ES-I3 (cell line): ENCODE results near the gene GKN2.

Experiments used
- H3K36me3 ChIP-seq: 2 replicates; pipeline ENCODE4 v1.6.1; 2013; ENCODE audit warnings: mild to moderate bottlenecking, low read length, control low read depth, moderate library complexity; ENCODE audit not compliant: insufficient read depth
- H3K4me1 ChIP-seq: 2 replicates; pipeline ENCODE4 v1.6.1; 2013; ENCODE audit warnings: mild to moderate bottlenecking, control low read depth, low read length; ENCODE audit not compliant: insufficient read depth
- H3K9ac ChIP-seq: 2 replicates; pipeline ENCODE4 v1.6.1; 2013; ENCODE audit warnings: low read depth, mild to moderate bottlenecking, low read length, moderate library complexity
- H3K9me3 ChIP-seq: 2 replicates; pipeline ENCODE4 v1.6.1; 2013; ENCODE audit warnings: mild to moderate bottlenecking, low read length, moderate library complexity; ENCODE audit not compliant: control insufficient read depth, insufficient read depth

GKN2 gene

DNA sequence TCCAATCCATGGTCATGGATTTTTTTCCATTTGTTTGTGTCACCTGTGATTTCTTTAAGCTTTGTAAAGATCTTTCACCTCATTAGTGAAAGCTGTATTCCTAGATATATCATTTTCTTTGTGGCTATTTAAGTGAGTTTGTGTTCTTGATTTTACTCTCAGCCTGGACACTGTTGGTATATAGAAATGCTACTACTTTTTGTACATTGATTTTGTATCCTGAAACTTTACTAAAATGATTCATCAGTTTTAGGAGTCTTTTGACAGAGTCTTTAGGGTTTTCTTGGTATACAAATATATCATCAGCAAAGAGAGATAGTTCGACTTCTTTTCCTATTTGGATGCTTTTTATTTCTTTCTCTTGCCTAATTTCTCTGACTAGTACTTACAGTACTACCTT, 12.3 kb downstream of the GKN2 start:
- Histone ChIP-seq H3K9me3 (no peaks in the 10 kb centered on the region), H3K9ac (no peak overlapping the region), H3K36me3 (no peaks in the 10 kb centered on the region), H3K4me1 (peaks cover 6% of the 10 kb centered on the region; the same call in 1 of the 2 replicates)

DNA sequence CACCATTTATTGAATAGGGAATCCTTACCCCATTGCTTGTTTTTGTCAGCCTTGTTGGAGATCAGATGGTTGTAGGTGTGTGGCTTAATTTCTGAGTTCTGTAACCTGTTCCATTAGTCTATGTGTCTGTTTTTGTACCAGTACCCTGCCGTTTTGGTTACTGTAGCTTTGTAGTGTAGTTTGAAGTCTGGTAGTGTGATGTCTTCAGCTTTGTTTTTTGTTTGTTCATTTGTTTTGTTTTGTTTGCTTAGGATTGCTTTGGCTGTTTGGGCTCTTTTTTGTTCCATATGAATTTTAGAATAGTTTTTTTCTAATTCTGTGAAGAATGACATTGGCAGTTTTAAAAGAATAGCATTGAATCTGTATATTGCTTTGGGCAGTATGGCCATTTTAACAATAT, 12.7 kb downstream of the GKN2 start:
- Histone ChIP-seq H3K36me3 (no peaks in the 10 kb centered on the region), H3K9ac (no peak overlapping the region), H3K4me1 (peaks cover 6% of the 10 kb centered on the region; the same call in 1 of the 2 replicates), H3K9me3 (no peaks in the 10 kb centered on the region)

DNA sequence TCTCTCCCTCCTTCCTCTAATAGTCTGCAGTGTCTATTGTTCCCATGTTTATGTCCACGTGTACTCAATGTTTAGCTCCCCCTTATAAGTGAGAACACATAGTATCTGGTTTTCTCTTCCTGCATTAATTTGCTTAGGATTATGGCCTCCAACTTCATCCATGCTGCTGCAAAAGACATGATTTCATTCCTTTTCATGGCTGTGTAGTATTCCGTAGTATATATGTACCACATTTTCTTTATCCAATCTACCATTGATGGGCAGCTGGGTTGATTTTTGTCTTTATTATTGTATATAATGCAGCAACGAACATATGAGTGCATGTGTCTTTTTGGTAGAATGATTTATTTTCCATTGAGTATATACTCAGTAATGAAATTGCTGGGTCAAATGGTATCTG, 13.8 kb downstream of the GKN2 start:
- no peaks in the 10 kb centered on the region for H3K36me3 ChIP-seq
- peaks cover 6% of the 10 kb centered on the region; the same call in 1 of the 2 replicates for H3K4me1 ChIP-seq
- no peaks in the 10 kb centered on the region for H3K9me3 ChIP-seq
- H3K9ac ChIP-seq = no peak overlapping the region

DNA sequence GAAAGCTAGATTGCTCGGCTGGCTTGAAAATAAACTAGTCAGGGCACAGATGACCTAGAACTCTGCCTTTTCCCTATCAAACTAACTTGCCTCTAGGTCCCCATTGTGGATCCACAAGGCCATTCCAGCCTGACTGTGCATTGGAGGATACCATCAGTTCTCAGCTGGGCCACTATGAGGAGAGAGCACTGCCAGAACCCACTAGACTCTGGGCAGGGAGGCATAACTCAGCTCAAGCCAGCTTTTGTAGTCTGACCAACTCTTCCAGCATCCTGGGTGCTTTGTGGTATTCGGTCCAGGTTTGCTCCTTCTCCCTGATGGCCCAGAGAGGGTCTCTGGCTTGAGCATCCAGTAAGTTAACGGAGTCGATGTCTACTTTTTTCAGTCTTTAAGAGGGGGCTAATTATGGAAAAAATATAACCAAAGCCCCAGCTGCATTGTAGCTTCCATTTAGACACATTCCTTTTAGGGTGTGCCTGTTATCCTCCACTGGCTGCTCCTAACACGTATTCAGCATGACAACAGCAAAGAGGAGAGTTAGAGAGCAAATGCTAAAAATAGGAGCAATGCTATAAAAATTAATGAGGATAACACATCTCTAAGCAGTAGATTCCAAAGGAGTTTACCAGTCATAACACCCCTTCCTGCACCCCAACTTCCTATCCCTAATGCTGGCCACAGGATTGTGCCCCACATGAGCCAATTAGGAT, 15.2 kb downstream of the GKN2 start:
- Histone ChIP-seq H3K9ac (no peak overlapping the region), H3K9me3 (no peaks in the 10 kb centered on the region), H3K36me3 (no peaks in the 10 kb centered on the region), H3K4me1 (peaks cover 6% of the 10 kb centered on the region; the same call in 1 of the 2 replicates)

DNA sequence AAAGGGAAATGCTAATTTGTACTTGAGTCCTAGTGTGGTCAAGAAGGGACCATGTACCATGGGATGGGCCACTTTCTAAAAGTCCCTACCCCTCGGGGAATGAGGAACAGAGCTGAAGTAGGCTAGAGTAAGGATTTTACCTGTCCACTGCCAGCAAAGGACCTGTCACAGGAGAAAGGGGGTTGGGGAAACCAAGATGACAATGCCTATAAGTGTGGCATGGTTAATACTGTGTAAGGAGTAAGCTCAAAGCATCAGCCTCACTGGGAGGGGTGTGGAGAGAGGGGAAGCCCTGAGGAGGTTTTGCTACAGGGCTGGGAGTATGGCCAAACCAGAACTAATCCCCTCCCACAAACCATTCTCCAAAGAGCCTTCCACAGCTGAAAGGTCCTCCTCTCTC, 15.8 kb downstream of the GKN2 start:
- H3K4me1 ChIP-seq = peaks cover 6% of the 10 kb centered on the region; the same call in 1 of the 2 replicates
- no peak overlapping the region for H3K9ac ChIP-seq
- H3K9me3 ChIP-seq = no peaks in the 10 kb centered on the region
- H3K36me3 ChIP-seq = no peaks in the 10 kb centered on the region

DNA sequence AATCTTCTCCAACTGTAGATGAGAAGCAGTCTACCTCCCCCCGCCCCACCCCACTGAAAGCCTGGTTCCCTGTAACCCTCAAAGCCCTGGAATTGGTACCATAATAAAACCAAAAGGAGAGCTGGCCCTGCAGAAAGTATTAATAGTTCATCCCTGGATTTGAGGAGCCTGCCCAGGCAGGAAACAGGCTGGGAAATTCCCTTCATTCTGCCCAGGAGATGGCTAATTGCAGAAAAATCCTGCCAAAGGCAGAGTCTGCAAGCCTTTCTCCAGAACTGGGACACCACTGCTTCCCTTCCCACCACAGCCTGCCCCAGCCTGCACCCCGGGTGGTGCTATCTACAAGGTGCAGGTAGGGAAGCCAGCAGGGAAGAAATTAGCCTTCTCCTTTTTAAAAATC, 16.3 kb downstream of the GKN2 start:
- Histone ChIP-seq H3K9me3 (no peaks in the 10 kb centered on the region), H3K9ac (no peak overlapping the region), H3K36me3 (no peaks in the 10 kb centered on the region)

DNA sequence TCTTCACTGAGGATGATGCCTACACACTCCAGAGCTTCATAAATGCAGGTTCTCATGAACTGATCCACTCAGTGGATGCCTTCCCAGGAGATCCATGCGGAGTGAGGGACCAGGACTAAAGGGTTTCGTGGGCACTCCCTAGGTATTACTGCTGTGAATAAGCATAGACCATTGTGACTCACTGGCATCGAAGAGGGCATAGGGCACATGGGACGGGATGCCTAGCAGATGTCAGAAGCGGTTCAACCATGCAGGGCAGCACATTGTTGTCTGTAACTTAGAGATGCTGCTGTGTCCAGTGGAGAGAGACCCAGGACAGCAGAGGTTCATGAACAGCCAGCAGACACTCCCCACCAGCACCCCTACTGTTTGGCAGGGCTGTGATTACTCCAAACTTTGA, 17.2 kb downstream of the GKN2 start:
- no peaks in the 10 kb centered on the region for H3K36me3 ChIP-seq
- no peaks in the 10 kb centered on the region for H3K9me3 ChIP-seq
- H3K4me1 ChIP-seq = peaks cover 6% of the 10 kb centered on the region; the same call in 1 of the 2 replicates
- H3K9ac ChIP-seq = no peak overlapping the region

More for the DNA sequence above, 16.3 kb downstream of the GKN2 start:
- peaks cover 6% of the 10 kb centered on the region; the same call in 1 of the 2 replicates for H3K4me1 ChIP-seq

- Histone ChIP-seq H3K36me3 (no peaks in the 10 kb centered on the region), H3K9ac (no peak overlapping the region), H3K9me3 (no peaks in the 10 kb centered on the region), H3K4me1 (peaks cover 6% of the 10 kb centered on the region; the same call in 1 of the 2 replicates)
Observed at GRCh38 chr2:68934021-68934420, 18.7 kb downstream of the GKN2 start.

DNA sequence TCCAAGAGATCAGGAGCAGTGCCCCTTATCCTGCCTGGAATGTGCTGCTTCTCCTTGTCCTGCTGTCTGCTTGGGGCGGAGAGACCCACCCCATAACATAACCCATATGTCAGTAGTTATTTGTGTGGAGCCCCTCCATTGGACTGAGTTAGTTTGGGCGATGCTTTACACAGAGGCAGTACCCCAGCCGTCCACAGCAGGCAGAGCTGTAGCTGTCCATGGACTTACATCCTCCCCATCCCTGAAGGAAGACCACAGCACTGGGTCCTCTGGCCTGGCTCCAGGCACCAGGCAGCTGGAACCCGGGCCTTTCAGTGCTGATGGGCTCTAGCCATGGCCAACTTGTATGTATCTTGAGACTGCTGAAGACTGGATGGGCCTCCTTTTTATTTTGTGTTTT, 20.3 kb downstream of the GKN2 start:
- Histone ChIP-seq H3K4me1 (peaks cover 6% of the 10 kb centered on the region; the same call in 1 of the 2 replicates), H3K9me3 (no peaks in the 10 kb centered on the region), H3K36me3 (no peaks in the 10 kb centered on the region), H3K9ac (no peak overlapping the region)

DNA sequence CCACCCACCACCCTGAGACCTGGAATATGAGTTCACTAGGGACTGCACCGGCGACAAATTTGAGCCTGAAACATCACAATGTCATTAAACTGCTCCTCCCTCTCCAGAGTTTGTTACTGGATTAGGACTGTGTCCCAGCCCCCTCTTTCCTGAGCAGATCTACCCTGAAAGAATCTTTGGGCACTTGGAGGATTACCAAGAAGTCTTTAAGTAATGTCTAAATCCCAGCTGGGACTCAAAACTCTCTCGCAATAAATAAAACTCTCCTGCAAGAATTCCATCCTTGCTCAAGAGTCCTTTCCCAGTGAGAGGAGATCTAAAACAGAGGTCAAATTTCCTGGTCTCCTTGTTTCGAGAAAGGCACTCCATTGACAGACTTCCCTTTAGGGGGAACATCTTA, 20.9 kb downstream of the GKN2 start:
- Histone ChIP-seq H3K4me1 (peaks cover 4% of the 10 kb centered on the region; the same call in 1 of the 2 replicates), H3K36me3 (no peaks in the 10 kb centered on the region), H3K9me3 (no peaks in the 10 kb centered on the region), H3K9ac (no peak overlapping the region)

GRCh38 chr2:68931149-68931711, 21.5 kb downstream of the GKN2 start:
- Histone ChIP-seq H3K4me1 (no peaks in the 10 kb centered on the region), H3K9me3 (no peaks in the 10 kb centered on the region), H3K9ac (no peak overlapping the region), H3K36me3 (no peaks in the 10 kb centered on the region)

DNA sequence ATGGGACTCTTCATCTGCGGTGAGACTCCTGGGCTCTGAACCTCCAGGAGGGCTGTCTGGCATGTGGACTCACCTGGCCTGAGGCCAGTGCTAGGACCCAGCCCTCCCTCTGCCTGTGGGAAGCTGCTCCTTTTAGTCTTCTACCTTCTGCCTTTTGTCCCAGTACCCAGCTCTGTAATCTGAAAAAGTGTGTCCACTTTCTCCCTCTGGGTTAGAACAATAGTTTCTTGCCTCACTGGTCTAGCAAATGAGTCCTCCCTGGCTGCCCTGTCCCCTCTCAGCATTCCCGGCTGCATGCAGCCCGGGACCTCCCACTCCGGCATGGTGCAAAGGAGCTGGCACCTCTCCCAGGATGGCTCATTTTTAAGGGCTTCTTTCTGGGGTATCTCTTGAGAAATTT, 25.9 kb downstream of the GKN2 start:
- H3K36me3 ChIP-seq = no peaks in the 10 kb centered on the region
- no peak overlapping the region for H3K9ac ChIP-seq
- no peaks in the 10 kb centered on the region for H3K9me3 ChIP-seq
- H3K4me1 ChIP-seq = peaks cover 3% of the 10 kb centered on the region; the same call in 1 of the 2 replicates

- no peak overlapping the region for H3K9ac ChIP-seq
- peaks cover 7% of the 10 kb centered on the region for H3K4me1 ChIP-seq
- H3K36me3 ChIP-seq = no peaks in the 10 kb centered on the region
- no peaks in the 10 kb centered on the region for H3K9me3 ChIP-seq
Observed at GRCh38 chr2:68925295-68925896, 27.3 kb downstream of the GKN2 start.

- H3K9me3 ChIP-seq = no peaks in the 10 kb centered on the region
Observed at GRCh38 chr2:68921646-68922045, 31.0 kb downstream of the GKN2 start.

More at GRCh38 chr2:68921646-68922045, 31.0 kb downstream of the GKN2 start:
- Histone ChIP-seq H3K9ac (no peak overlapping the region), H3K4me1 (peaks cover 7% of the 10 kb centered on the region), H3K36me3 (no peaks in the 10 kb centered on the region)
